Gastroesophageal sphincter (tissue), 3 donors: ENCODE data around the gene SMCR8.

Source experiments
- CTCF ChIP-seq, 4 experiments: fragments of 200-600 bp in 2 of 4; fragments of 450-650 bp in 2 of 4; sonication (generic) in 1 of 4; IDR thresholded peaks; one replicate each; pipeline ENCODE4 v1.5.1; 2017 to 2019; ENCODE audit warnings: antibody characterized with exemption in 4 of 4, mild to moderate bottlenecking in 2 of 4, moderate library complexity in 2 of 4
- EP300 ChIP-seq: sonication (generic); formaldehyde crosslinking; IDR thresholded peaks from one replicate; pipeline ENCODE4 v1.6.1; 2017; ENCODE audit warnings: antibody characterized with exemption, mild to moderate bottlenecking
- POLR2A ChIP-seq, 2 donors: fragments of 450-650 bp; IDR thresholded peaks; one replicate each; pipeline ENCODE4 v1.6.1; 2017; ENCODE audit warnings: antibody characterized with exemption in 2 of 2, mild to moderate bottlenecking in 2 of 2, moderate library complexity in 1 of 2
- POLR2AphosphoS5 ChIP-seq: sonication (generic); formaldehyde crosslinking; IDR thresholded peaks from one replicate; pipeline ENCODE4 v1.6.1; 2017; ENCODE audit warnings: antibody characterized with exemption

GRCh38 chr17:18370761-18371160 is 55.7 kb downstream of the SMCR8 start:
- TF ChIP-seq CTCF (IDR thresholded peaks at IDR 0.05) (no peak), POLR2A (IDR thresholded peaks at IDR 0.05) (no peak), EP300 (no peak), POLR2AphosphoS5 (no peak)
